ENCODE data around the gene RXRB. TPM values are rescaled to one million over a fixed set of nuclear protein-coding genes. Genes with fewer than 3 reads are reported as not detected.

The RXRB gene
- total RNA-seq, 1 experiment from 2014 or later = 49.9 TPM

GRCh38 chr6:33192671-33193602 is 7.5 kb downstream of the RXRB start:
- no peaks in the 10 kb centered on the region for H4K20me1 ChIP-seq (ENCODE audit: insufficient read depth)
- peaks cover 20 to 28% of the 10 kb centered on the region in 2 experiments; a peak in 3 of 4 replicates for H3K36me3 ChIP-seq (ENCODE audit: control insufficient read depth in 1 of 2, insufficient read depth in 2 of 2, low read length in 2 of 2)
- H3K9me3 ChIP-seq (ENCODE audit: control insufficient read depth in 1 of 2, insufficient read depth in 1 of 2, low read depth in 1 of 2, low read length in 2 of 2) = no peaks in the 10 kb centered on the region
- DNase-seq (ENCODE audit: low read depth, low spot score) = no peak
- no peak overlapping the region for H2AFZ ChIP-seq (ENCODE audit: low read depth, low read length, poor library complexity, severe bottlenecking)
- no peak for ATAC-seq
- H3K9me2 ChIP-seq (ENCODE audit: insufficient read depth) = no peaks in the 10 kb centered on the region
- no peak overlapping the region for H3K27ac ChIP-seq (ENCODE audit: low read depth, low read length)
- BruUV-seq (replicated peaks) = no TSS peak
- intact Hi-C loops (cut with micrococcal nuclease) = no loop called here
- ChIA-PET POLR2A (no interaction called here), RAD21 (ENCODE audit: low non-redundant PET in 1 of 2, low total read pairs in 2 of 2, uncharacterized antibody in 2 of 2, unreplicated experiment in 2 of 2) (no interaction called here), CTCF (no interaction called here)
- H3K4me2 ChIP-seq (ENCODE audit: low read length) = no peak overlapping the region
- no peaks in the 10 kb centered on the region for H3K27me3 ChIP-seq (ENCODE audit: insufficient read depth, low read length)
- no peak overlapping the region for H3K4me3 ChIP-seq (replicated peaks in 1 of 2; ENCODE audit: low read depth in 1 of 2, low read length in 2 of 2)
- TF ChIP-seq, protein P1, sequence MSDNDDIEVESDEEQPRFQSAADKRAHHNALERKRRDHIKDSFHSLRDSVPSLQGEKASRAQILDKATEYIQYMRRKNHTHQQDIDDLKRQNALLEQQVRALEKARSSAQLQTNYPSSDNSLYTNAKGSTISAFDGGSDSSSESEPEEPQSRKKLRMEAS (IDR thresholded peaks at IDR 0.05) = no peak
- no peak for TF ChIP-seq ZFX (IDR thresholded peaks at IDR 0.05)
- no peak for TF ChIP-seq JUND (IDR thresholded peaks at IDR 0.05)
- no peak for TF ChIP-seq RAD21 (IDR thresholded peaks at IDR 0.05; ENCODE audit: low read depth)
- TF ChIP-seq ZNF274 (IDR thresholded peaks at IDR 0.05; ENCODE audit: low read depth, low read length) = no peak
- no peak for TF ChIP-seq REST (IDR thresholded peaks at IDR 0.05; ENCODE audit: low read depth)
- no peak for TF ChIP-seq ELF1 (IDR thresholded peaks at IDR 0.05; ENCODE audit: borderline replicate concordance, low read depth)
- no peak for TF ChIP-seq EZH2phosphoT487 (IDR thresholded peaks at IDR 0.05; ENCODE audit: borderline replicate concordance)
- no peak for TF ChIP-seq EGR1 (IDR thresholded peaks at IDR 0.05; ENCODE audit: low read depth)
- no peak for TF ChIP-seq YY1 (IDR thresholded peaks at IDR 0.05; ENCODE audit: extremely low read depth, insufficient replicate concordance, low read depth, low read length)
- TF ChIP-seq, protein P2, sequence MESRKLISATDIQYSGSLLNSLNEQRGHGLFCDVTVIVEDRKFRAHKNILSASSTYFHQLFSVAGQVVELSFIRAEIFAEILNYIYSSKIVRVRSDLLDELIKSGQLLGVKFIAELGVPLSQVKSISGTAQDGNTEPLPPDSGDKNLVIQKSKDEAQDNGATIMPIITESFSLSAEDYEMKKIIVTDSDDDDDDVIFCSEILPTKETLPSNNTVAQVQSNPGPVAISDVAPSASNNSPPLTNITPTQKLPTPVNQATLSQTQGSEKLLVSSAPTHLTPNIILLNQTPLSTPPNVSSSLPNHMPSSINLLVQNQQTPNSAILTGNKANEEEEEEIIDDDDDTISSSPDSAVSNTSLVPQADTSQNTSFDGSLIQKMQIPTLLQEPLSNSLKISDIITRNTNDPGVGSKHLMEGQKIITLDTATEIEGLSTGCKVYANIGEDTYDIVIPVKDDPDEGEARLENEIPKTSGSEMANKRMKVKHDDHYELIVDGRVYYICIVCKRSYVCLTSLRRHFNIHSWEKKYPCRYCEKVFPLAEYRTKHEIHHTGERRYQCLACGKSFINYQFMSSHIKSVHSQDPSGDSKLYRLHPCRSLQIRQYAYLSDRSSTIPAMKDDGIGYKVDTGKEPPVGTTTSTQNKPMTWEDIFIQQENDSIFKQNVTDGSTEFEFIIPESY (IDR thresholded peaks at IDR 0.05; ENCODE audit: extremely low read depth, insufficient replicate concordance, low read length) = no peak
- TF ChIP-seq SP1 (IDR thresholded peaks at IDR 0.05; ENCODE audit: low read depth) = no peak
- TF ChIP-seq SRF (IDR thresholded peaks at IDR 0.05; ENCODE audit: low read depth) = no peak
- TF ChIP-seq CEBPB (IDR thresholded peaks at IDR 0.05; ENCODE audit: low read depth) = no peak
- TF ChIP-seq, protein P3, sequence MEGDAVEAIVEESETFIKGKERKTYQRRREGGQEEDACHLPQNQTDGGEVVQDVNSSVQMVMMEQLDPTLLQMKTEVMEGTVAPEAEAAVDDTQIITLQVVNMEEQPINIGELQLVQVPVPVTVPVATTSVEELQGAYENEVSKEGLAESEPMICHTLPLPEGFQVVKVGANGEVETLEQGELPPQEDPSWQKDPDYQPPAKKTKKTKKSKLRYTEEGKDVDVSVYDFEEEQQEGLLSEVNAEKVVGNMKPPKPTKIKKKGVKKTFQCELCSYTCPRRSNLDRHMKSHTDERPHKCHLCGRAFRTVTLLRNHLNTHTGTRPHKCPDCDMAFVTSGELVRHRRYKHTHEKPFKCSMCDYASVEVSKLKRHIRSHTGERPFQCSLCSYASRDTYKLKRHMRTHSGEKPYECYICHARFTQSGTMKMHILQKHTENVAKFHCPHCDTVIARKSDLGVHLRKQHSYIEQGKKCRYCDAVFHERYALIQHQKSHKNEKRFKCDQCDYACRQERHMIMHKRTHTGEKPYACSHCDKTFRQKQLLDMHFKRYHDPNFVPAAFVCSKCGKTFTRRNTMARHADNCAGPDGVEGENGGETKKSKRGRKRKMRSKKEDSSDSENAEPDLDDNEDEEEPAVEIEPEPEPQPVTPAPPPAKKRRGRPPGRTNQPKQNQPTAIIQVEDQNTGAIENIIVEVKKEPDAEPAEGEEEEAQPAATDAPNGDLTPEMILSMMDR (IDR thresholded peaks at IDR 0.05 in 2 of 3, conservative IDR thresholded peaks at IDR 0.05 in 1 of 3; ENCODE audit: borderline replicate concordance in 1 of 3, insufficient read depth in 1 of 3, low read depth in 2 of 3, low read length in 2 of 3) = no peak
- TF ChIP-seq POLR2A (IDR thresholded peaks at IDR 0.05; ENCODE audit: borderline replicate concordance, extremely low read depth, insufficient read depth, insufficient read length) = no peak
- H3K9ac ChIP-seq (ENCODE audit: low read length) = no peak overlapping the region
- peaks cover 14% of the 10 kb centered on the region; the same call in 1 of the 2 replicates for H3K79me2 ChIP-seq (ENCODE audit: insufficient read depth, low read length)
- H3K4me1 ChIP-seq (ENCODE audit: control insufficient read depth in 1 of 2, insufficient read depth in 2 of 2, low read length in 2 of 2) = peaks cover 4 to 9% of the 10 kb centered on the region in 2 experiments; a peak in 3 of 4 replicates

All from HCT116 (cell line).